Neural crest cell (in vitro differentiated cells): ENCODE results near the gene CANT1. TPM values are rescaled to one million over a fixed set of nuclear protein-coding genes. Genes with fewer than 3 reads are reported as not detected.

ENCODE experiments used
- DNase-seq: peaks from one replicate; pipeline ENCODE4 v3.0.0; 2021; ENCODE audit warnings: low read depth, mixed read lengths, low spot score
- H3K27ac Mint-ChIP-seq: one replicate; pipeline ENCODE4 v1.8.0; 2021; ENCODE audit warnings: mild to moderate bottlenecking, mixed read lengths; ENCODE audit not compliant: unreplicated experiment
- H3K27me3 Mint-ChIP-seq: 2 replicates; pipeline ENCODE4 v1.8.0; 2021; ENCODE audit warnings: low read depth, mild to moderate bottlenecking, mixed read lengths
- H3K36me3 Mint-ChIP-seq: 2 replicates; pipeline ENCODE4 v1.8.0; 2021; ENCODE audit warnings: low read depth, mild to moderate bottlenecking, mixed read lengths
- H3K4me1 Mint-ChIP-seq: 2 replicates; pipeline ENCODE4 v1.8.0; 2021; ENCODE audit warnings: mixed read lengths
- H3K4me3 Mint-ChIP-seq: one replicate; pipeline ENCODE4 v1.8.0; 2021; ENCODE audit warnings: mild to moderate bottlenecking, mixed read lengths
- H3K9me3 Mint-ChIP-seq: 2 replicates; pipeline ENCODE4 v1.8.0; 2021; ENCODE audit warnings: mixed read lengths
- total RNA-seq: library from RNA; stranded (reverse); gene quantifications from 2 replicates; pipeline ENCODE4 v1.2.1, GENCODE V29; 2021
- TF ChIP-seq, protein P1 (sequence below): fragments of 200-600 bp; sonication (generic); conservative IDR thresholded peaks from 2 replicates; pipeline ENCODE4 v1.5.0; 2021; ENCODE audit warnings: antibody characterized with exemption, mild to moderate bottlenecking

Gene CANT1
- total RNA-seq, 1 donor from 2014 or later, result 63.8 TPM

DNA sequence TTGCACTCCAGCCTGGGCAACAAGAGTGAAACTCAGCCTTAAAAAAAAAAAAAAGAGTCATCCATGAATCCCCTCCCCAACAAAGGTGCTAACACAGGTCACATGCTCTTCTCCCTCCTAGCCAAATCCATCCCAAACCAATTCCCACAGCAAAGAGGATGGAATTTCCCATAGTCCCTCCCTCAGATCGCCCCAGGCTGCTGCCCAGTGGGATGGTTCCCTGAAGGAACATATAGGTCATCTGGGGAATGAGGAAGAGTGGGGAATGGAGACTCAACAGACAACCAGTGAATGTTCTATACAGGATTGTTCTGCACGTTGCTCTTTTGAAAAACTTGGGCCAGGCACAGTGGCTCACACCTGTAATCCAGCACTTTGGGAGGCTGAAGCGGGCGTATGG is 48.0 kb downstream of the CANT1 start:
- Mint-ChIP-seq H3K27me3 (peaks cover 7% of the 10 kb centered on the region), H3K9me3 (no peaks in the 10 kb centered on the region), H3K4me3 (no peak overlapping the region), H3K36me3 (no peaks in the 10 kb centered on the region), H3K27ac (peak overlapping the region; percentile 50), H3K4me1 (peaks cover 14% of the 10 kb centered on the region)
- TF ChIP-seq, protein P1, sequence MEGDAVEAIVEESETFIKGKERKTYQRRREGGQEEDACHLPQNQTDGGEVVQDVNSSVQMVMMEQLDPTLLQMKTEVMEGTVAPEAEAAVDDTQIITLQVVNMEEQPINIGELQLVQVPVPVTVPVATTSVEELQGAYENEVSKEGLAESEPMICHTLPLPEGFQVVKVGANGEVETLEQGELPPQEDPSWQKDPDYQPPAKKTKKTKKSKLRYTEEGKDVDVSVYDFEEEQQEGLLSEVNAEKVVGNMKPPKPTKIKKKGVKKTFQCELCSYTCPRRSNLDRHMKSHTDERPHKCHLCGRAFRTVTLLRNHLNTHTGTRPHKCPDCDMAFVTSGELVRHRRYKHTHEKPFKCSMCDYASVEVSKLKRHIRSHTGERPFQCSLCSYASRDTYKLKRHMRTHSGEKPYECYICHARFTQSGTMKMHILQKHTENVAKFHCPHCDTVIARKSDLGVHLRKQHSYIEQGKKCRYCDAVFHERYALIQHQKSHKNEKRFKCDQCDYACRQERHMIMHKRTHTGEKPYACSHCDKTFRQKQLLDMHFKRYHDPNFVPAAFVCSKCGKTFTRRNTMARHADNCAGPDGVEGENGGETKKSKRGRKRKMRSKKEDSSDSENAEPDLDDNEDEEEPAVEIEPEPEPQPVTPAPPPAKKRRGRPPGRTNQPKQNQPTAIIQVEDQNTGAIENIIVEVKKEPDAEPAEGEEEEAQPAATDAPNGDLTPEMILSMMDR, result no peak
- no peak for DNase-seq

DNA sequence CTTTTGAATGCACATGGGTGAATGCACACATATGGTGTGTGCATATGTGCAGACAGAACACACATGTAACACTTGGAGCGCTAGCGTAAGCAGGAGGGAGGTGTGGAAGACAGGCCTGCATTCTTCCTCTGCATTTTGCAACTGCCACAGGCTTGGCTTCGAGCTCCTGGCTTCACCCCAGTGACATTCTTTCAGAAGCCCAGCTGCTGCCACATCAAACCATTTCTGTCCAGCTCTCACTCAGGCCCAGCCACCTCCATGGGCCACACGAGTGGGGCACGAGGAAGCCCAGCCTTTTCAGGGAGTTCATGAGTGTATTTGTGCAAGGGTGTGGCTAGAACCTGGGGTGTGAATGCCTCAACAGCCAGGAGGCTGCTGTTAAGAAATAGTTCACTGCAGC is 48.6 kb downstream of the CANT1 start:
- H3K27me3 Mint-ChIP-seq, result peaks cover 7% of the 10 kb centered on the region
- H3K36me3 Mint-ChIP-seq, result no peaks in the 10 kb centered on the region
- peaks cover 14% of the 10 kb centered on the region for H3K4me1 Mint-ChIP-seq
- TF ChIP-seq, protein P1, result no peak
- H3K9me3 Mint-ChIP-seq, result no peaks in the 10 kb centered on the region
- no peak overlapping the region for H3K27ac Mint-ChIP-seq
- no peak overlapping the region for H3K4me3 Mint-ChIP-seq
- no peak for DNase-seq

DNA sequence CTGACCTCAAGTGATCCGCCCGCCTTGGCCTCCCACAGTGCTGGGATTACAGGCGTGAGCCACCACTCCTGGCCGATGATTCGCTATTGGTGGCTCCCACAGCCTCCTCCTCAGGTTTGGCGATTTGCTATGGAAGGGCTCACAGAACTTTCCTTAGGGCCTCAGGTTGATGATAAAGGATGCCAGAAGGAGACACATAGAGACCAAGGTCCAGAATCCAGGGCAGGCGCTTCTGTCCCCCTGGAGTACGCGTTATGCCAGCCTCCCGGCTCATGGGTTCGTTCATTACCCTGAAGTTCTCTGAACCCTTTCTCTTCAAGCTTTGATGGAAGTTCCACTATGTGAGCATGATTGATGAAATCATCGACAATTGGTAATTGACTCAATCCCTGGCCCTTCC is 49.8 kb downstream of the CANT1 start:
- TF ChIP-seq, protein P1, result no peak
- Mint-ChIP-seq H3K9me3 (no peaks in the 10 kb centered on the region), H3K4me3 (no peak overlapping the region), H3K27ac (no peak overlapping the region), H3K4me1 (peaks cover 16% of the 10 kb centered on the region), H3K36me3 (no peaks in the 10 kb centered on the region), H3K27me3 (peaks cover 9% of the 10 kb centered on the region)
- DNase-seq, result no peak

DNA sequence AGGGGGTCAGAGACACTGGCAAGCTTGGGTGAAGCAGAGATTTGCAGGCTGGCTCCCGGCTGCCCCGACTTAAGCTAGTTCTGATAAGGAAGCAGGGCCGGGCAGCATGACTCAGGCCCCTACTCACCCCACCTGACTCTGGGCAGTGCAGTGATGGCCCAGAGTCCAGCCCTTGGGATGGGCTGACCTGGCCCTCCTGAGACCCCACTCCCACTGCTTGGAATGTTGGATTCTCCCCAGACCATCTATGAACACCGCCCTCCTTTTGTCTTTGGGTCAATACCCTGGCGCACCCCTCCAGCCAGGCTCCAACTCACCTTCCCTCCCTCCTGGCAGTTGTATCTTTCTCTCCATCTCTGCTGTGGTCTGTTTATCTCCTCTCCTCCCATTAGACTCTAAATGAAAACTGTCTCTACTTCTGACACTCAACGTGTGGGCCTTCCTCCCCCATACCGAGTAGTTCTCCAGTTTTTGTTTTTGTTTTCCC is 50.9 kb downstream of the CANT1 start:
- TF ChIP-seq, protein P1, result no peak
- Mint-ChIP-seq H3K36me3 (no peaks in the 10 kb centered on the region), H3K4me3 (no peak overlapping the region), H3K4me1 (peaks cover 25% of the 10 kb centered on the region), H3K9me3 (no peaks in the 10 kb centered on the region), H3K27ac (no peak overlapping the region), H3K27me3 (peaks cover 9% of the 10 kb centered on the region)
- no peak for DNase-seq

DNA sequence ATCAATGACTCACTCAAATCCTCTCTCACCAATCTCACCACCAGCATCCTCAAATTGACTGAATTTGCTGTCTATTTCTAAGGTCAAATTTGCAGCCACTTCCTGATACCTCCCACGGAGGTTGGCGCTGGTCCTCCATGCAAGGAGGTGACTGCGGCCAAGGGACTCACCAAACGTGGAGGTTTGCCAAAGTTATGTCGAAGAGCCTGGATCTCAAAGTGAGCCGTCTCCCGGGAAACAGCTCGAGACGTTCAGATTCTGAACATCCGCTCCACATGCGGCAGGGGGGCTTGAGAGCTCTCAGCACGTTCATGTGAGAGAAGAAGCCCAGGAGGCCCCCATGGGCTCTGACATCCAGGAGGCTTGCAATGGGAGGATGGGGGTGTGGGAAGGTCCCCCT is 52.4 kb downstream of the CANT1 start:
- Mint-ChIP-seq H3K4me1 (peaks cover 33% of the 10 kb centered on the region), H3K4me3 (no peak overlapping the region), H3K27me3 (peaks cover 9% of the 10 kb centered on the region), H3K27ac (peak overlapping the region; percentile 60), H3K36me3 (no peaks in the 10 kb centered on the region), H3K9me3 (no peaks in the 10 kb centered on the region)
- no peak for DNase-seq
- TF ChIP-seq, protein P1, result no peak

DNA sequence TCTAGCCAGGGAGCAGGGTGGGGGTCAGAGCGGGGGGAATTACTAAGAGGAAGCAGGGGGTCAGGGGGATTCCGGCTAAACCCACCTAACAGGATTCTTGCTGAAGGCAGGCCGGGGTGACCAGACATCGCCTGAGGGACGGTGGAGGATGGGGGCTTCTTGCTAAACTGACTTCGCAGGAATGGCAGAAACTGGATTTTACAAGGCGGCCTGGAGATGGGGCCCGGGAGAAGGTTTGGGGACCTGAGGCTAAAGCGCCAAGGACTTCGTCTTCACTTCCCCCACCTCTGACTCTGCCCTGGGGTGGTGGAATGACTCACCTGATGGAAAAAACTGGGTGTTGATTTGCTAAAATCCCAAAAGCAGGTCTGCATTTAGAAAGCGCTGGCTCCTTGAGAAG is 53.3 kb downstream of the CANT1 start:
- no peak overlapping the region for H3K4me3 Mint-ChIP-seq

More for the DNA sequence above, 53.3 kb downstream of the CANT1 start:
- no peak for DNase-seq
- Mint-ChIP-seq H3K9me3 (no peaks in the 10 kb centered on the region), H3K27me3 (peaks cover 13% of the 10 kb centered on the region), H3K36me3 (no peaks in the 10 kb centered on the region), H3K27ac (no peak overlapping the region), H3K4me1 (peaks cover 35% of the 10 kb centered on the region)
- TF ChIP-seq, protein P1, result no peak
